SW480 (cell line): ENCODE data around the gene PDE3B.
"Not testable (repeated sequence)": the region's sequence is repeated elsewhere in the genome, so short reads cannot be mapped to it uniquely, and the experiment has no call there.

Experiments used
- DNase-seq: peaks from one replicate; pipeline ENCODE4 v3.0.0-alpha.2; 2016; ENCODE audit warnings: low spot score

PDE3B gene

GRCh38 chr11:14641801-14642200, 1.8 kb upstream of the PDE3B start:
- no peak for DNase-seq

- DNase-seq, result no peak
Observed at GRCh38 chr11:14642453-14642852, 1.2 kb upstream of the PDE3B start.

GRCh38 chr11:14642873-14643696, 519 bp upstream of the PDE3B start:
- no peak for DNase-seq

- peak; percentile 72 for DNase-seq
Observed at GRCh38 chr11:14644226-14645014, 816 bp downstream of the PDE3B start.

- DNase-seq, result peak; percentile 67
Observed at GRCh38 chr11:14645015-14645912, 1.7 kb downstream of the PDE3B start.

- peak; percentile 20 for DNase-seq
Observed at GRCh38 chr11:14645985-14646900, 2.6 kb downstream of the PDE3B start.

- DNase-seq, result no peak
Observed at GRCh38 chr11:14650064-14650463, 6.5 kb downstream of the PDE3B start.

GRCh38 chr11:14653090-14653489, 9.5 kb downstream of the PDE3B start:
- DNase-seq, result no peak

GRCh38 chr11:14655435-14655834, 11.8 kb downstream of the PDE3B start:
- DNase-seq, result no peak

- DNase-seq, result no peak
Observed at GRCh38 chr11:14656536-14657457, 13.2 kb downstream of the PDE3B start.

GRCh38 chr11:14657841-14658240, 14.2 kb downstream of the PDE3B start:
- DNase-seq, result no peak

GRCh38 chr11:14664926-14665325, 21.3 kb downstream of the PDE3B start:
- DNase-seq, result not testable (repeated sequence)

GRCh38 chr11:14667329-14667728, 23.7 kb downstream of the PDE3B start:
- DNase-seq, result not testable (repeated sequence)

GRCh38 chr11:14668731-14669301, 25.2 kb downstream of the PDE3B start:
- DNase-seq, result no peak

GRCh38 chr11:14669499-14669898, 25.9 kb downstream of the PDE3B start:
- DNase-seq, result no peak

GRCh38 chr11:14669958-14670357, 26.4 kb downstream of the PDE3B start:
- no peak for DNase-seq

- no peak for DNase-seq
Observed at GRCh38 chr11:14672635-14673034, 29.0 kb downstream of the PDE3B start.

GRCh38 chr11:14673421-14673820, 29.8 kb downstream of the PDE3B start:
- DNase-seq, result no peak

GRCh38 chr11:14673824-14674405, 30.3 kb downstream of the PDE3B start:
- no peak for DNase-seq
